GM18873 (cell line): ENCODE results near the gene MCM7.
A peak's percentile ranks its signal among the peaks of the same experiment; 100 is the strongest.

ENCODE experiments used
- ATAC-seq: cut with Tn5 transposase; IDR thresholded peaks from one replicate; pipeline ENCODE4 v1.9.1; 2021; ENCODE audit warnings: mild to moderate bottlenecking, moderate library complexity, moderate number of reproducible peaks; ENCODE audit not compliant: unreplicated experiment, low FRiP score

The MCM7 gene

DNA sequence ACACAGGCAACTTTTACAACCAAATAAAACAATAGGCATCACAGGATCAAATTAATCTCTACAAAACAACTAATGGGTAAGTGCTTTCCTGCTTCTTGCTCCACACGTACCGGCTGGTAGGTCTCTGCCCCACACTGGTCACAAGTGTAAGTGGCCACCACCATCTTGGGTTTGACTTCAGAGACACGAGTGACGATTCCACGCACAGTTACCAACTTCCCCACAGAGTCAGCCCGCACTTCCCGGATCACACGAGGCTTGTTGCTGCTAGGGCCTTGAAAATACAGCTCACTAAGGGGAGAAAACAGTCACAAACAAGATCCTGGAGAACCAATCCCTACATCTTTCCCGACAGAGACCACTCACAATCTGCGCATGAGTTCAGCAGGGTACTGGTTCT is 2.3 kb downstream of the MCM7 start:
- no peak for ATAC-seq

DNA sequence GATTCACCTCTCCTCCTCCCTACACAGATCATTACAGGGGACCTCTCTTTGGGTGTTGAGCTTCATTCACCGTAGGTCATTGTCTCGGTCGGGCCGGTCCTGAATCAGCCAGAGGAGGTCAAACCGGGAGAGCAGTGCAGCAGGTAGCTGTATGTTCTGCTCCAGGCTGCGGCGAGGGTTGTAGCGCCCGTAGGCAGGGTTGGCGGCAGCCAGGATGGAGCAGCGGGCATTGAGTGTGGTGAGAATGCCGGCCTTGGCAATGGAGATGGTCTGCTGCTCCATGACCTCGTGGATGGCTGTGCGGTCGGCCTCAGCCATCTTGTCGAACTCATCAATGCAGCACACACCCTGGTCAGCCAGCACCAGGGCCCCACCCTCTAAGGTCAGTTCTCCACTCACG is 5.5 kb downstream of the MCM7 start:
- ATAC-seq, result no peak

DNA sequence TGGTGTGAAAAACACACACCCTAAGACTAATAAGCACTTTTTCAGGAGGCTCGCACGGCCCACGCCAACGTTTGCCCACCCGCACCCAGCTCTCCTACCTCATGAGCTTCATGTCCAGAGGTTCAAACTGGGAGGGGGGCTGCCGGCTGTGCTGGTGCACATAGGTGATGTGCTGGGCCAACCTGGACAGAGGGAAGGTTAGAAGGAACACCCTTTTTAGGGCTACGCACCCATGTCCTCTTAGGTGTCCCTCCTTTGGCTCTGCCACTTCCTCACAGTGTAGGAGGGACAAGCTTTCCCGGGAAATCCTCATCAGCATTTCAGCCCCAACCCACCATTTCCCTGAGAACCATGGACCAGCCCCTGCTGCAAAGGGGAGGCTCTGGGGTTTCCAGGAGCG is 5.9 kb downstream of the MCM7 start:
- no peak for ATAC-seq

DNA sequence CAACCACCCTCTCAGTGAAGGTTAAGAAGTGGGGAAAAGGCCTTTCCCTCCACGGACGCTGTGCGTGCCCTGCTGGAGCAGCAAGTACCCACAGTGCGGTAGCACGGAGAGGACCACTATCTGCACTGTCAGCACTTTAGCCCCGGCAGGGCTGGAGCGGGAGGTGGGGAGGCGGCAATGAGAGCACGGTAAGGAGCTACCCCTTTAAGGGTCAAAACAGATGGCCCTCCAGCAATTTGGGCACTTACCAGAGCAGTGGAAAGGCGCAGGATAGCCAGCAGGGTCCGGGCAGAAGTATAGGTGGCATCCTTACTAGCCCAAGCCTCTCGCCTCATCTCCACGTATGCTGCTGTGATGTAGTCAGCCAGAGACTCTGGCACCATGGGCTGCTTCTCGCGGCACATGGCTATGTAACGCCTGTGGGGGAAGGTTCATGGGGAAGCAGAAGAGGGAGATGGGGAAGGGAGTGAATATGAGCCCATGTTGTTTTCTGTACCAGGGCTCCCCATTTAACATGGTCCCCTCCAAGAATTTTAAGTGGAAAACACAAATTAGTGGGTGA is 7.2 kb downstream of the MCM7 start:
- ATAC-seq, result no peak

DNA sequence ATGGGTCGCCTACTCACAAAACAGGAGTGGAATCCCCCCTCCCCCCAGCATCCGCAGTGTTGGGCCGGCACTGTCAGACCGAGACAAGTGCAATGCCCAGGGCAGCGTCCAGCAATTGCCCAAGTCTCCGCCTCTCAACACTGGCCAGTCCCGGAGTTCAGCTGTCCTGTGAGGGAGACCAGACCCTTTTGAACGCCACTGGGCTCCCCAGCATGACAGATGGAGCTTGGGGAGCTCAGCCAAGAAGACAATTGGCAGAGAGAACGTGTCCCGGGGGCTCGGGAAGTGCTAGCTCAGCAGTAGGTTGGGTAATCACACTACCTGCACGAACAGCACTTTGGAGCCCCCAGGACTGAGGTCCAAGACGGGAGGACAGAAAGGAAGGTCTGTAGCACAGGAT is 7.7 kb downstream of the MCM7 start:
- ATAC-seq, result no peak

DNA sequence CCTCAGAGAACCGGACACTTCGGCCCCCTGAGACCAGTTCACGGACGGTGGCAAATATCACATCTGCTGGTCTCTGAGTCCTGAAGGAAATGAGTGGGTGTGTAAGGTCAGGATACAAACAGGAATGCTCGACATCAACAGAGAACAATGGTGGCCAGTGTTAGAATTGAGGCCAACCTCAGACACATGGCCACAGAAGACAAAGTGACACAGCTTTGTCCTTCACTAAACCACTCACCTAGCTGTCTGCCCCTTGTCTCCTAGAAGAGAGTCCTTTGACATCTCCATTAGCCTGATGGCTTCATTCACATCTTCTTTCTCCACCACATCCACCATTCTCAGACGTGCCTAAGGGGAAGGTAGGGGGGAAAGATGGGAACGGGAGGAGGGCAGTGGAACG is 8.1 kb downstream of the MCM7 start:
- no peak for ATAC-seq

DNA sequence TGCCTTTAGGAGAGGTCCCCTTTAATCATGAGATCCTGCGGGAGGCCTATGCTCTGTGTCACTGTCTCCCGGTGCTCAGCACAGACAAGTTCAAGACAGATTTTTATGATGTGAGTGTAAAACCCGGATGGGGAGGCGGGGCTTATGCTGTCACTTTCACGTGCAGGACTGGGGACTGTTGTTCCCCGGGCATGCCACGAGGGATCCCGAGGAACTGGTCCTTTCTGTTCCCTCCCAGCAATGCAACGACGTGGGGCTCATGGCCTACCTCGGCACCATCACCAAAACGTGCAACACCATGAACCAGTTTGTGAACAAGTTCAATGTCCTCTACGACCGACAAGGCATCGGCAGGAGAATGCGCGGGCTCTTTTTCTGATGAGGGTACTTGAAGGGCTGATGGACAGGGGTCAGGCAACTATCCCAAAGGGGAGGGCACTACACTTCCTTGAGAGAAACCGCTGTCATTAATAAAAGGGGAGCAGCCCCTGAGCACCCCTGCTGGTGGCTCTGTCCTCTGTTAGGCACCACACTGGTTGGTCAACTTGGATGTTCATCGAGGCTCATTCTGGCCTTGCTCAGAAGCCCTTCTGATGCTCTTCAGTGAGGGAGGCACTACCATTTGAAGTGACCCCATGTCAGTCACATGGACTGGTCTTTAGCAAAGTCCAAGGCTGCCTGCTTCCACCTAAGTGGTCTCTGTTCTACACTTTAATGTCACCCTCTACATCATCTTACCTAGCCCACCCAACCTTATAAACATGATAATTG is 9.6 kb downstream of the MCM7 start:
- ATAC-seq, result no peak

DNA sequence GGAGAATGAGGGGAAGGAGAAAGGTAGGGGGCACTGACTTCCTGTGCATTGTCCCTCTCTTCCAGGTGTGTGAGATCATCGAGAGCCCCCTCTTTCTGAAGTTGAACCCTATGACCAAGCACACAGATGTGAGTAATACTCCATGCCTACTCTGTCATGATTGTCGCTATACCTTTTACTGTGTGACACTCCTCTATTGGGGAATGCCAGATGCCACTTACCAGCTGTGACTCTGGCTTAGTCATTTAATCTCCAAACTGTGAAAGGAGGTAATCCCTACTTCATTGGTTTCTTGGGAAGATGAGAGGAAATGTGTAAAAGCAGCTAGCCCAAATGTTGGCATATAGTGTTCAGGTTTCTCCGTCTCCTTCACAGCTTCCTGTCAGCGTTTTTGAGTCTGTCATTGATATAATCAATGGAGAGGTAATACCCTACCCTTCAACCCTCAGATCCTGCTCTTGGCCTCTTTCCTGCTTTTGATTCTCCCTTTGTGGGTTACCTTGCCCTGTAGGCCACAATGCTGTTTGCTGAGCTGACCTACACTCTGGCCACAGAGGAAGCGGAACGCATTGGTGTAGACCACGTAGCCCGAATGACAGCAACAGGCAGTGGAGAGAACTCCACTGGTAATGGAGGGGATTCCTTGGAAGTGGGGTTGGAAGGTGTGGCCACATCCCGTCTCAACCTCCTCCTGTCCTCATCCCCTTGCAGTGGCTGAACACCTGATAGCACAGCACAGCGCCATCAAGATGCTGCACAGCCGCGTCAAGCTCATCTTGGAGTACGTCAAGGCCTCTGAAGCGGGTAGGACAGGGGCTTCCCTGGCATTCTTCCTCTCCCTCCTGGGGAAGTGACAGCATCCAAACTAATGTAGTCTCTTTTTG is 10.4 kb downstream of the MCM7 start:
- ATAC-seq, result no peak

DNA sequence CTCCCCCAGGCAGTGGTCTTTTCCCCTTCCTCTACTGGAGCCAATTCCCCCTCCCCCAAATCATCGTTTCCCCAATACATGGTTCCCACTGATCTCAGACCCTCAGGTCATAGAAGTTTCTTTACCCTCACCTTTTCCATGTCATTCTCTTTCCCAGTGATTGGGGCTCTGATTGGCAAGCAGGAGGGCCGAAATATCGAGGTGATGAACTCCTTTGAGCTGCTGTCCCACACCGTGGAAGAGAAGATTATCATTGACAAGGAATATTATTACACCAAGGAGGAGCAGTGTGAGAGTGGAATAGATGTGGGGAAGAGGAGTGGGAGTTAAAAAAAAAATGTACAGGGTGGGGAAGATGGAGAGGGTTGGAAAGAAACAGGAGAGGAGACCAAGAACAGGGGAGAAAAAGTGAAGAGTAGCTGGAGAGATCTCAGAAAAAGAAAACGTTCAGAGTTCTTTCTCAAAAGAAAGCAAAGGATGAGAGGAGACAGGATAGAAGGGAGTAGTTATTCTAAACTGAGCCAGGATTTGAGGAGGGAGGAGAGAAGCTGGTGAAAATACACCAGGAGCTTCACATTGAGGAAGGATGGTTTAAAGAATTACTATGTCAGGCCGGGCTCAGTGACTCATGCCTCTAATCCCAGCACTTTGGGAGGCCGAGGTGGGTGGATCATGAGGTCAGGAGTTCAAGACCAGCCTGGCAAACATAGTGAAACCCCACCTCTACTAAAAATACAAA is 11.6 kb downstream of the MCM7 start:
- no peak for ATAC-seq

DNA sequence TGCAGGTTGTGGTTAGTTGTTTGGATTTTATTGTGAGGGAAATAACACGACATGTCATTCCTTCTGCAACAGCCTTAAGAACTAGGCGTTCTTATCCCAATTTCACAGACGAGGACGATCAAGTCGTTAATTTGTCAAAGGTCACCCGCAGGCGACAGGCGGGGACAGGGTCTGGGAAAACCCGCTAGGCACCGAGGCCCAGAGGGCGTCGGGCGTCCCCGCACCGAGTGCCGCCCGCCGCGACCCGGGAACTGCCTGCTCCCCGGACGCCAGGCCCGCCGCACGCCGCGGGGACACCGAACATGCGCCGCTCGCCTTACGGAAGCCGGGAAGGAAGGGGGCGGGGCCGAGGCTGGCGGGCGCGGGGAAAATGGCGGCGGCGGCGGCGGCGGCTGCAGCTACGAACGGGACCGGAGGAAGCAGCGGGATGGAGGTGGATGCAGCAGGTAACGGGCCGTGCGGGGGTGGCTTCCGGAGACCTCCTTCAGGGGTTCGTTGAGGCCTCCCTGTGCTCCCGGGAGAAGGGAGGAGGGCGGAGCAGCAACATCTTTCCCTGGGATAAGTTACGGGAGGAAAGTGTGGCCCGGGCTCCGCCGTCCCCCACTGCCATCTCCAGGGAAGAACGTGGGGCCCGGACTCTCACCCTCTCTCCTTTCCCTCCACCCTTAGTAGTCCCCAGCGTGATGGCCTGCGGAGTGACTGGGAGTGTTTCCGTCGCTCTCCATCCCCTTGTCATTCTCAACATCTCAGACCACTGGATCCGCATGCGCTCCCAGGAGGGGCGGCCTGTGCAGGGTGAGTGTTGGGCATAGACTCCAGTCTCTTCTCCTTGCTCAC is 12.4 kb downstream of the MCM7 start, which contains the start of gene COPS6:
Gene COPS6 (plus strand): TSS at position 349 of the 837 bp plus-strand sequence. CDS start 22 bp downstream, at position 371.
- no peak for ATAC-seq

DNA sequence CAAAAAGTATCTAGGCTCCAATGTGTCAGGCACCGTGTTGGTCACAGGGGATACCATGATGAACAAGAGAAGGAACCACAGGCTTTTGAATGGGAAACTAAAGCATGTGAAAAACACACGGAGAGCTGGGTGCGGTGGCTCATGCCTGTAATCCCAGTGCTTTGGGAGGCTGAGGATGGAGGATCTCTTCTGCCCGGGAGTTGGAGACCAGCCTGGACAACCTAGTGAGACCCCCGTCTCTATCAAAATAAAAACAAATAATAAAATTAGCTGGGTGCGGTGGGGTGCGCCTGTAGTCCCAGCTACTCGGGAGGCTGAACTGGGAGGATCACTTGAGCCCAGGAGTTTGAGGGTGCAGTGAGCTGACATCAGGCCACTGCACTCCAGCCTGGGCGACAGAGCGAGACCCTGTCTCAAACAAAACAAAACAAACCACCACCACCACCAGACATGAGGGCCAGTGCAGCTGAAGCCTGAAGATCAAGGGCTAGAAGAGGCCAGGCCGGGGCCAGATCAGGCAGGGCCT is 13.0 kb downstream of the MCM7 start:
- no peak for ATAC-seq

DNA sequence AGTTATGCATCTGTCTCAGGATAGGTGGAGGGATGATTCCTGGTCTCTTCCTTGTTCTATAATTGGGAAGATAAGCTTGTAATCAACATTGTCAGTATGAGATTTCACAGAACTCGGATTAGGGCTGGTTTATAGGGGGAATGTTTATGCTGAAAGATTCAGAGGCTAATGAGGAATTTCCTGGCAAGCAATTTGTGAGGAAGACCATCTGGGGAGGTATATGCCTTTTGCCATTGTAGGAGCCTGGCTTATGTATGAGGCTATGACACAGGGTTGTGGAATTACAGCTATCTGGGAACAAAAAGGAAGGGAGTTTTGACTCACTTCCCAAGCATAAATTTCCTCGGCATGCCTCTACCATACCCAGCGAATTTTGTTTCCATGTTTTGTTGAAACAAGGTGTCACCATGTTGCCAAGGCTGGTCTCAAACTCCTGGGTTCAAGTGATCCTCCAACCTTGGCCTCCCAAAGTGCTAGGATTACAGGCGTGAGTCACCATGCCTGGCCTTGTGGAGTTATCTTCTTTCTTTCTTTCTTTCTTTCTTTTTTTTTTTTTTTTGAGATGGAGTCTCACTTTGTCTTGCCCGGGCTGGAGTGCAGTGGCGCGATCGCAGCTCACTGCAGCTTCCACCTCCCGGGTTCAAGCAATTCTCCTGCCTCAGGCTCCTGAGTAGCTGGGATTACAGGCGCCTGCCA is 14.0 kb downstream of the MCM7 start:
- no peak for ATAC-seq

DNA sequence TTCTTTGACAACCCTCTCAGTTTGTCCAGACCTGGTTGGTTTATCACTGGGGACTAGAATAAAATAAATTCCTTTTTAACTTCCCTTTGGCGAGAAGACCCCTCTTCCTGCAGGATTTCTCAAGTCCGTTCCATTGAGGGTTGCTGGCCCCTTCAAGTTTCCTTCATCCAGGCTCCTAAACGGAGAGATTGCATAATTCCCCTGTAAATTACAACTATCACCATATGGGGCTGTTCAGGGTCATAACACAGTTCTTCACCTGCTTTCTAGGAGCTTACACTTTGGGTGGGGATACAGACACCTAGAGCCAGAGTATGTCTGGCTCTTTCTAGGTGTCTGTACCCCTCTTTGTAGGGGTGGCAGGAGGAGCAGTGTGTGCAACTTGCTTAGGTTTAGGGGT is 15.7 kb downstream of the MCM7 start:
- no peak for ATAC-seq

DNA sequence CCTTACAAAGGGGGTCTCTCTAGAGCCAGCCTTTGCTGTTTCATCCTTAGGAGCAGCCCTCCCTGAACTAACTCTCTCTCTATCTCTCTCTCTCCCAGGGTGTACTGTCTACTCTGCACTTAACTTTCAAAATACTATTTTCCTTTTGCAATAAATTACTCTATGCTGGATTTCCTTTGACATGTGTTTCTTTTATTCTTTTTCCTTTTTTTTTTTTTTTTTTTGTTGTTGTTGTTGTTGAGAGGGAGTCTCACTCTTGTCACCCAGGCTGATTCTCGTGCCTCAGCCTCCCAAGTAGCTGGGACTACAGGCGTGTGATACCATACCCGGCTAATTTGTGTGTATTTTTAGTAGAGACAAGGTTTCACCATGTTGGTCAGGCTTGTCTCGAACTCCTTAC is 18.2 kb downstream of the MCM7 start:
- no peak for ATAC-seq

DNA sequence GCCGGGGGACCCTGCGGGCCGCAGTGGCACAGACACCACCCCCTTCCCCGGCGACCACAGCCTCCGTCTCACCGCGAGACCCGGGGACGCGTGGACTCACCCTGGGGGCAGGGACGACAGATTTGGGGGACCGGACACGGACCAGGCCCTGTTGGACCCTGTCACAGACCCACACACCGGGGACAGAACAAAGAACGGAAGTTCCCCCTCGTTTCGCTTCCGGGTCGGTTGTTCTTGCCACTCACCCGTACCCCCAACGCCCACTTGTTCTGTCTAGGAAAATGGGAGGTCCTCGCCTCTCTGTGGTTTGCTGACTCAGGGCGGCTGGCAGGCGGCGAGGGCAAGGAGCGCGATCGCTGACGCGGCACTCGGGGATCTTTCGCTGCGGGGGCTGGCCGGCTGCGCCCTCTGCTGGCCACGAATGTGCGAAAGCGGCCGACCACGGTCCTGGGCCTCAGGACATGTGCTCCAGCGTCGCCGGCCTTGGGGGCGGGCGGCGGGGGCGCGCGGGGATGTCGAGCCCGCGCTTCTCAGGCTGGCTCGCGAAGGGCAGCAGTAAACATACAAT is 19.6 kb downstream of the MCM7 start, which contains the start of gene ZNF3:
Gene ZNF3 (minus strand): TSS at position 189 of the 568 bp plus-strand sequence. CDS start 4,366 bp downstream, outside the sequence.
- ATAC-seq, result peak; percentile 77

DNA sequence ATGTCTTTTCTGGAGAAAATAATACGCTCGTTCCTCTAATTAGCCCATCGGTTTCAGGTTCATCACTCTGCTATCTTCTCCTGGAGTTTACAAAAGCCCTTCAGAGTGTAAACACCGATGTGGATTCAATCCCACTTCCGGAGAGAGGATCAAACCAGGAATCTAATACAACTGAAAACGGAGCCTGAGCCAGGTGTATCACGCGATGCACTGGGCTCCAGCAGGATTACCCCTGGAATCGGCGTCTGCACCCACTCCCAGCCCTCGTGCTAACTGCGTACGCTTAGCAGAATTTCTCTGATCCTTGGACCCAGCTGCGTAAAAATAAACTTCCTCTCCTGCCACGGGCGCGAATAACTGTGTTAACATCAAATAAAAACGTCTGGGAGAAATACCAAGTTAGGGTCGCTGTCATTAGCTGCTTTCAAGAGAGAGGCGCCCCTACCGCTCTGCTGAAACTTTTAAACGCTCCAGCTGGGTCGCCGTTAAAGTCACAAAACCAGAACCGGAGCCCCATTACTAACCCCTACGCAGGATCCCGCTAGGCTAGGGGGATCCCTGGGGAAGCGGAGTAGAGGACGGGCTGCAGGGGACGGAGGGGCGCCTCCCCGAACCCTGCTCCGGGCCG is 20.2 kb downstream of the MCM7 start:
- ATAC-seq, result no peak

DNA sequence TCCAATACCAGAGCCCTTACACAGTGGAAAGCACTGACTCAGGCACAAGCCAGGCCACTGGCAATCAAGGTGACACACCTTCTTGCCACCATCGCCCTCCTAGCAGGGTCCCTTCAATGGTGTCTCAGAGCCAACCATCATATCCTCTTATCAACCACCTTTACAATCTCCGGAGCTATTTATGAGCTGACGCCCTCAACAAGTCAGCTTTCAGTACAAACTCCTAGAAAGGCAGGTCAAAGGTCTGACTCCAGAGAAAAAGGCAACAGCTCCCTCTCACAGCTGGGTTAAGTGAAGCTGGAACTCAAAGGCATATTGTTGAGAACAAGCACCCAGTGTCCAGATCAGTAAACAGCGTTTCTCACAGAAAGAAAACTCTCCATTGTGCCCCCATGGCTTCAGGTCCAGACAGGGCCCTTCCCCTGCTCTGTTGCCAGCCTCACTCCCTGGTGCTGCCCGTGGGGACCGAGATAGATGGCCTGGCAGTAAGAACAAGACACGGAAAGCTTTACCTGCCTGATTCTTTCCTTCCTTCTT is 22.1 kb downstream of the MCM7 start:
- ATAC-seq, result no peak

DNA sequence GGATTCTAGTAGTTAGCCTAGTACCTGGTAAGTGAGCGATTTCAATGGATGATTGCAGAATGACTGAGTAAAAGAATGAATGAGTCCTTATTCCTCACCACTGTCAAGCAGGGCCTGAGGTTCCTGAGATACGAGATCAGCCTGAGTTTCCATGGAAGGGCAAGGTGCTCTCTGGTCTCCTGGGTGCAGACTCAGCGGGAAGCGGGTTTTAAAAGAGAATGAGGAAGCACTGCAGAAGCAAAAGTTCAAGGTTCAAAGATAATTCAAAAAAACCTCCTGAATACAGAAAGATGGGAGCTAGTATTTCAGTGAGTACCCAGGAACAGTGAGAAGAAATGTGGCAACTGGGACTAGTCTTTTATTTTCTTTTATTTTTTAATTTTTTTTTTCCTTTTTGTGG is 24.0 kb downstream of the MCM7 start:
- no peak for ATAC-seq
